ENCODE data around the gene GFM1. TPM values are rescaled to one million over a fixed set of nuclear protein-coding genes. Genes with fewer than 3 reads are reported as not detected.

Gene GFM1
- total and polyA plus RNA-seq, 11 donors, result 15.7 to 77.7 (median 49.9) TPM

GRCh38 chr3:158651192-158651591 is 6.9 kb downstream of the GFM1 start:
- peak overlapping the region in 1 of 12 donors; percentile 10 for H3K27ac ChIP-seq
- H3K4me1 ChIP-seq, result peaks cover 0 to 21% (median 9%) of the 10 kb centered on the region in 12 donors
- no peaks in the 10 kb centered on the region for H3K27me3 ChIP-seq
- TF ChIP-seq POLR2A (IDR thresholded peaks at IDR 0.05) (no peak), CTCF (IDR thresholded peaks at IDR 0.05) (no peak)
- H3K4me3 ChIP-seq, result no peak overlapping the region
- H3K9me3 ChIP-seq, result no peaks in the 10 kb centered on the region
- intact Hi-C loops (cut with DNase I), result loop anchor here in 1 of 10 donors (10.0 kb wide), 1 partner anchor 74 kb away; no protein-coding TSS in a partner anchor
- 92 to 97% (median 95%) methylated on average over 2 of the region's 2 CpGs for WGBS, 4 donors
- ATAC-seq, result no peak
- DNase-seq, result no peak
- peaks cover 0 to 99% (median 95%) of the 10 kb centered on the region in 9 donors for H3K36me3 ChIP-seq

GRCh38 chr3:158652463-158652862 is 8.1 kb downstream of the GFM1 start:
- H3K9me3 ChIP-seq, result no peaks in the 10 kb centered on the region
- no peaks in the 10 kb centered on the region for H3K27me3 ChIP-seq
- 89 to 95% (median 91%) methylated on average over 3 of the region's 3 CpGs for WGBS, 4 donors
- ATAC-seq, result no peak
- no peak for TF ChIP-seq CTCF (IDR thresholded peaks at IDR 0.05)
- no peak for TF ChIP-seq POLR2A (IDR thresholded peaks at IDR 0.05)
- H3K4me1 ChIP-seq, result peaks cover 0 to 19% (median 6%) of the 10 kb centered on the region in 12 donors
- H3K4me3 ChIP-seq, result no peak overlapping the region
- no peak overlapping the region for H3K27ac ChIP-seq
- intact Hi-C loops (cut with DNase I), result loop anchor here in 1 of 10 donors (10.0 kb wide), 1 partner anchor 72 kb away; no protein-coding TSS in a partner anchor
- peaks cover 0 to 100% (median 95%) of the 10 kb centered on the region in 9 donors for H3K36me3 ChIP-seq
- no peak for DNase-seq

- H3K4me1 ChIP-seq, result peaks cover 0 to 14% (median 2%) of the 10 kb centered on the region in 12 donors
- H3K4me3 ChIP-seq, result no peak overlapping the region
- H3K27me3 ChIP-seq, result no peaks in the 10 kb centered on the region
- H3K36me3 ChIP-seq, result peaks cover 0 to 100% (median 90%) of the 10 kb centered on the region in 9 donors
- H3K9me3 ChIP-seq, result no peaks in the 10 kb centered on the region
- peak overlapping the region in 7 of 12 donors; percentile 13 to 71 (median 57) for H3K27ac ChIP-seq
- TF ChIP-seq POLR2A (IDR thresholded peaks at IDR 0.05) (no peak), CTCF (IDR thresholded peaks at IDR 0.05) (no peak)
- intact Hi-C loops (cut with DNase I), result loop anchor here in 6 of 10 donors (2.0 to 10.0 kb wide), 5 partner anchors 66 to 133 kb away; no protein-coding TSS in a partner anchor
- no peak for ATAC-seq
- 88 to 94% (median 92%) methylated on average over 7 of the region's 7 CpGs for WGBS, 4 donors
- DNase-seq, result no peak
Measured at GRCh38 chr3:158658889-158659288, 14.6 kb downstream of the GFM1 start.

GRCh38 chr3:158659454-158660237 is 15.3 kb downstream of the GFM1 start:
- peaks cover 0 to 14% (median 2%) of the 10 kb centered on the region in 12 donors for H3K4me1 ChIP-seq
- H3K4me3 ChIP-seq, result no peak overlapping the region
- H3K9me3 ChIP-seq, result no peaks in the 10 kb centered on the region
- TF ChIP-seq CTCF (IDR thresholded peaks at IDR 0.05), result peak; percentile 30 to 77 (median 68)
- TF ChIP-seq POLR2A (IDR thresholded peaks at IDR 0.05), result no peak
- DNase-seq (peak in 3 of 5 donors; percentile 37 to 43 (median 39)), ATAC-seq (peak; percentile 42 to 92 (median 84))
- intact Hi-C loops (cut with DNase I), result loop anchor here in 8 of 10 donors (2.0 to 10.0 kb wide), 6 partner anchors 65 to 133 kb away; no protein-coding TSS in a partner anchor
- peaks cover 0 to 100% (median 89%) of the 10 kb centered on the region in 9 donors for H3K36me3 ChIP-seq
- 44 to 50% (median 45%) methylated on average over 7 of the region's 7 CpGs for WGBS, 4 donors
- no peaks in the 10 kb centered on the region for H3K27me3 ChIP-seq
- H3K27ac ChIP-seq, result peak overlapping the region in 10 of 12 donors; percentile 14 to 71 (median 54)
